GM19467 (cell line): ENCODE measurements around the gene ABCG1.

Experiments used
- ATAC-seq: cut with Tn5 transposase; IDR thresholded peaks from one replicate; pipeline ENCODE4 v1.9.1; 2021; ENCODE audit warnings: mild to moderate bottlenecking, moderate library complexity; ENCODE audit not compliant: unreplicated experiment

Gene ABCG1

GRCh38 chr21:42265231-42265812 lies 46.4 kb downstream of the ABCG1 start:
- ATAC-seq = no peak

GRCh38 chr21:42266971-42267556 lies 48.1 kb downstream of the ABCG1 start:
- no peak for ATAC-seq

- no peak for ATAC-seq
These were observed 50.4 kb downstream of the ABCG1 start for GRCh38 chr21:42269386-42269785.

- no peak for ATAC-seq
These were observed 52.1 kb downstream of the ABCG1 start for GRCh38 chr21:42271065-42271464.

- ATAC-seq = no peak
These were observed 53.4 kb downstream of the ABCG1 start for GRCh38 chr21:42272109-42272962.

- ATAC-seq = no peak
These were observed 54.2 kb downstream of the ABCG1 start for GRCh38 chr21:42272984-42273600.

- ATAC-seq = no peak
These were observed 57.1 kb downstream of the ABCG1 start for GRCh38 chr21:42276076-42276475.

- ATAC-seq = no peak
These were observed 57.7 kb downstream of the ABCG1 start for GRCh38 chr21:42276526-42277154.

GRCh38 chr21:42277593-42277992 lies 58.7 kb downstream of the ABCG1 start:
- ATAC-seq = no peak

GRCh38 chr21:42278451-42279149 lies 59.7 kb downstream of the ABCG1 start:
- ATAC-seq = no peak

- no peak for ATAC-seq
These were observed 60.5 kb downstream of the ABCG1 start for GRCh38 chr21:42279341-42279871.

- no peak for ATAC-seq
These were observed 60.9 kb downstream of the ABCG1 start for GRCh38 chr21:42279888-42280287.

GRCh38 chr21:42280356-42281180 lies 61.6 kb downstream of the ABCG1 start:
- no peak for ATAC-seq

- ATAC-seq = no peak
These were observed 62.3 kb downstream of the ABCG1 start for GRCh38 chr21:42281181-42281680.

- ATAC-seq = no peak
These were observed 63.1 kb downstream of the ABCG1 start for GRCh38 chr21:42282021-42282420.

- ATAC-seq = no peak
These were observed 63.8 kb downstream of the ABCG1 start for GRCh38 chr21:42282715-42283114.

- no peak for ATAC-seq
These were observed 66.8 kb downstream of the ABCG1 start for GRCh38 chr21:42285569-42286245.

- peak; percentile 58 for ATAC-seq
These were observed 67.5 kb downstream of the ABCG1 start for GRCh38 chr21:42286416-42286815.
